Activated CD4-positive, alpha-beta T cell treated with anti-CD3 and anti-CD28 coated beads for 24 hours (primary cell): ENCODE data around the gene PSMC3IP.

Source experiments
- DNase-seq, 2 donors: peaks; one replicate each; pipeline ENCODE4 v3.0.0-alpha.2; 2020; ENCODE audit warnings: low read depth in 2 of 2

Gene PSMC3IP

GRCh38 chr17:42585353-42585752, 7.8 kb upstream of the PSMC3IP start:
- DNase-seq = no peak

GRCh38 chr17:42584880-42585279, 7.4 kb upstream of the PSMC3IP start:
- no peak for DNase-seq

GRCh38 chr17:42581744-42582270, 4.3 kb upstream of the PSMC3IP start:
- no peak for DNase-seq

- no peak for DNase-seq
These were observed 2.4 kb upstream of the PSMC3IP start for GRCh38 chr17:42579794-42580551.

- peak; percentile 60 to 71 for DNase-seq
These were observed 847 bp upstream of the PSMC3IP start for GRCh38 chr17:42578282-42578869.

- no peak for DNase-seq
These were observed 393 bp downstream of the PSMC3IP start for GRCh38 chr17:42577140-42577531.

- no peak for DNase-seq
These were observed 3.1 kb downstream of the PSMC3IP start for GRCh38 chr17:42574463-42574862.

GRCh38 chr17:42573095-42573494, 4.4 kb downstream of the PSMC3IP start:
- DNase-seq = no peak

GRCh38 chr17:42571435-42572225, 5.9 kb downstream of the PSMC3IP start:
- DNase-seq = no peak

- DNase-seq = no peak
These were observed 9.0 kb downstream of the PSMC3IP start for GRCh38 chr17:42568341-42569111.

GRCh38 chr17:42566883-42567573, 10.5 kb downstream of the PSMC3IP start, which contains the start of gene MLX:
Gene MLX, plus strand, starts transcription at chr17:42567100. Its CDS starts 25 bp downstream, at chr17:42567125.
- DNase-seq = peak; percentile 83 to 90

GRCh38 chr17:42566215-42566882, 11.2 kb downstream of the PSMC3IP start:
- DNase-seq = no peak

- DNase-seq = no peak
These were observed 11.9 kb downstream of the PSMC3IP start for GRCh38 chr17:42565523-42566214.

- no peak for DNase-seq
These were observed 12.6 kb downstream of the PSMC3IP start for GRCh38 chr17:42564815-42565522.

- DNase-seq = no peak
These were observed 13.6 kb downstream of the PSMC3IP start for GRCh38 chr17:42563950-42564349.

GRCh38 chr17:42563543-42563942, 14.0 kb downstream of the PSMC3IP start:
- no peak for DNase-seq

GRCh38 chr17:42563143-42563509, 14.4 kb downstream of the PSMC3IP start:
- DNase-seq = no peak

GRCh38 chr17:42562388-42563142, 15.0 kb downstream of the PSMC3IP start:
- DNase-seq = no peak
